ENCODE measurements around the gene CTDSPL. TPM values are rescaled to one million over a fixed set of nuclear protein-coding genes. Genes with fewer than 3 reads are reported as not detected.

The CTDSPL gene
- total and polyA plus RNA-seq, 10 of the 15 experiments (the other 5 are each of a cell fraction or from before 2014, with no cell fraction given), result 0.05 to 0.51 (median 0.18) TPM; not detected in 6

GRCh38 chr3:37887062-37887461, 25.4 kb downstream of the CTDSPL start:
- RAD21 ChIA-PET (ENCODE audit: unreplicated experiment), result no interaction called here
- intact Hi-C loops (cut with micrococcal nuclease; ENCODE audit: unreplicated experiment) (no loop called here), in situ Hi-C loops (cut with MboI) (no loop called here)
- SMC1A ChIA-PET (ENCODE audit: uncharacterized antibody, unreplicated experiment), result interaction anchor here (1.9 to 2.3 kb wide), 2 partner anchors 19 to 24 kb away, joined by 6 to 8 read pairs; no protein-coding TSS in a partner anchor
- FAIRE-seq, result no peak
- Histone ChIP-seq H3K27ac (ENCODE audit: control insufficient read depth, insufficient read depth) (no peak overlapping the region), H3K9ac (ENCODE audit: control insufficient read depth, insufficient read depth, low read length) (no peak overlapping the region), H3K27me3 (replicated peaks in 1 of 2; ENCODE audit: control insufficient read depth in 2 of 2, insufficient read depth in 2 of 2, low read length in 1 of 2) (peaks cover 0 to 2% of the 10 kb centered on the region in 2 experiments; a peak in 1 of 4 replicates), H3K36me3 (ENCODE audit: control insufficient read depth in 2 of 2, insufficient read depth in 2 of 2, low read length in 1 of 2) (no peaks in the 10 kb centered on the region), H3K4me2 (ENCODE audit: control insufficient read depth, insufficient read depth) (no peak overlapping the region), H3K4me3 (no peak overlapping the region), H3K9me3 (replicated peaks; ENCODE audit: control insufficient read depth, insufficient read depth, low read length) (no peaks in the 10 kb centered on the region), H2AFZ (ENCODE audit: control insufficient read depth, low read depth, low read length) (no peak overlapping the region), H3K79me2 (ENCODE audit: control insufficient read depth, insufficient read depth, low read length) (no peaks in the 10 kb centered on the region), H4K20me1 (ENCODE audit: control insufficient read depth, insufficient read depth) (no peaks in the 10 kb centered on the region), H3K4me1 (ENCODE audit: control insufficient read depth, insufficient read depth, low read length) (no peaks in the 10 kb centered on the region)
- POLR2A ChIA-PET, result no interaction called here
- TF ChIP-seq PRDM15 (CRISPR knock-in tag; IDR thresholded peaks at IDR 0.05), result no peak
- TF ChIP-seq FOXM1 (IDR thresholded peaks at IDR 0.05; ENCODE audit: low read depth, low read length), result no peak
- no peak for TF ChIP-seq MEF2B (IDR thresholded peaks at IDR 0.05; ENCODE audit: partially characterized antibody, poor library complexity, severe bottlenecking)
- WGBS (ENCODE audit: insufficient coverage, insufficient replicate concordance, low lambda C conversion rate, missing lambda C conversion rate), result 37% methylated on average over 3 of the region's 3 CpGs
- no peak for DNase-seq (ENCODE audit: low read depth, low spot score)
- no TSS peak for BruUV-seq (replicated peaks)
- CTCF ChIA-PET, result interaction anchor here (0.9 to 2.3 kb wide), 2 partner anchors 81 to 110 kb away, joined by 3 to 7 read pairs; no protein-coding TSS in a partner anchor
- no peak for ATAC-seq

All from GM12878 (cell line).